NCI-H146 treated with DMSO at 0.1 percent for 48 hours (cell line): ENCODE measurements around the gene PJA2.

Experiments
- DNase-seq: peaks from one replicate; lab custom pipeline; 2025; ENCODE audit not compliant: unreplicated experiment; lab: John Stamatoyannopoulos, UW

Gene PJA2

DNA sequence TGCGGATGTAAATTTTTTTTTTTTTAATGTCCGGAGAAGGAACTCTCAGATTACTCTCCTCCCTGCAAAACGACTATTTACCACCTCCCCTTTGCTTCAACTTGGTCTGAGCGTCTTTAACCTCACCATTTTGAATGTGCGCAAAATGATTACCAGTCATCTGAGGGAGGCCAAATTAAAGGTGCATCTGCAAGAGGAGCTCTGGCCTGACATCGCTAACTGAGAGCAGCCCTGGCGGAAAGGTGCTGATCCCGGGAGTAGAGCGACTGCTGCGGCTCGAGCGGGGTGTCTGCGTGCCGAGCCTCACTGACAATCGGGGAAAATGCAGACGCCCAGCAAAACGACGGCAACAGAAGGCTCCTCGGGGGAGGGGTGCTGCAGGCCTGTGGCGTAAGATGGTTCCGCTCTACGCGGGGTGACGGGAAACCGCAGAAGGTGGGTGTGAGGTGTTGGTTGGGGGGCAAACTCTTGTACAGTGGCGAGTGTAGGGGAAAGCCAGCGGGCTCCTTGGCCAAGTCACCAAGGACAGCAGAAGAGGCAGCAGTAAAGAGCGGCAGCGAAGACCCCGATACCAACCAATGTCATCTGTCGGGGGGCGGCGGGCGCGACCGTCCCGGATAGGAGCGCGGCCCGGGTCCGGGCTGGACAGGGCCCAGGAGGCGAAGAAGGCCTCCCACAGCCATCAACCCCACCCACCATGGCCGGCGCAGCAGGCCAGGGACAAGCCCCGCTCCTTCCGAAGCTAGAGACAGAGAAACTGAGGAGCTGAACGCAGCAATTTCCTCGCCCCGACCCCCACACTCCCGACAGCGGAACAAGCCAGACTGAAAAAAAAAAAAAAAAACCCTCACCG, 557 bp downstream of the PJA2 start:
- DNase-seq: peak; percentile 14

DNA sequence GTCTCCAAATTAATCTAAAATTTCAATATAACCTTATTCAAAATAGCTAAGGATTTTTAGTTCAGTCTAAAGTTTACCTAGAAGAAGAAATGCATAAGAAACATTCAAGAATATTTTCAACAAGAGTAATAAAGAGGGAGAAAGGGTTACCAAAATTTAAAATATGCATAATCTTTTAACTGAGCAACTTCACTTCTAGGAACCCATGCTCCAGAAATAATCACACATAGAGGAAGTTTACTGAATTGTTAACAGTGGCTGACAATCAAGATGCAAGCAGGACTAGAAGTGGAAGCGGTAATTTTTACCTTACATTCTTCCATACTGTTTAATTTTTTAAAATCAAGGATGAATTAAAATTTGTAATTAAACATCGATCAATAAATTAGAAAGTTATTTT, 1.9 kb downstream of the PJA2 start:
- no peak for DNase-seq

DNA sequence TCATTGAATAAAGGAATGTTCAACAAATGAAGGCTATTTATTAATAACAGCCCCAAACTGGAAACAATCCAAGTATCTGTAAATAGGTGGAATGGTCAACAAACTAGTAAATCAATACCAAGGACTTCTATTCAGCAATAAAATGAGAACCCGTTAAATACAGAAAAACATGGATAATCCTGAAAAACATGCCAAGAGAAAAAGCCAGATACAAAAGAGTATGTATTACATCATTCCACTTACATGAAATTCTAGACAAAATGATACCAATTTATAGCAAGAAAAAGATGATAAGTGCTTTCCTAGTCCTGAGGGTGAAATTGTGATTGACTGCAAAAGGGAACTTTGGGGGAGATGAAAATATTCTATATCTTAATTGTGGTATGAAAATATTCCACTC, 3.1 kb downstream of the PJA2 start:
- DNase-seq: no peak

DNA sequence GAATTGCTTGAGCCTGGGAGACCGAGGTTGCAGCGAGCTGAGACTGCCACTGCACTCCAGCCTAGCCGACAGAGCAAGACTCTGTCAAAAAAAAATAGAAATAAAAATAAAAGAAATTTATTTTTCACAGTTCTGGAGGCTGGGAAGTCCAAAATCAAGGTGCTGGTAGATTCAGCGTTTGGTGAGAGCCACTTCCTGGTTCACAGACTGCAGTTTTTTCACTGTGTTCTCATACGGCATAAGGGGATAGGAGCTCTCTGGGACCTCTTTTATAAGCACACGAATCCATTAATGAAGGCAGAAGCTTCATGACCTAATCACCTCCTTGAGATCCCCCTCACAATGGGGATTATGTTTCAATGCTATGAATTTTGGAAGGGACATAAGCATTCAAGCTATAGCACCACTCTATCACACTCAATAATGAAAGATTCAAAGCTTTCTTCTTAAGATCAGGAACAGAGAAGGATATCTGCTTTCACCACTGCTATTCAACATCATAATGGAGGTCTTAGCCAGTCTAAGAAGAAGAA, 5.3 kb downstream of the PJA2 start:
- DNase-seq: no peak

DNA sequence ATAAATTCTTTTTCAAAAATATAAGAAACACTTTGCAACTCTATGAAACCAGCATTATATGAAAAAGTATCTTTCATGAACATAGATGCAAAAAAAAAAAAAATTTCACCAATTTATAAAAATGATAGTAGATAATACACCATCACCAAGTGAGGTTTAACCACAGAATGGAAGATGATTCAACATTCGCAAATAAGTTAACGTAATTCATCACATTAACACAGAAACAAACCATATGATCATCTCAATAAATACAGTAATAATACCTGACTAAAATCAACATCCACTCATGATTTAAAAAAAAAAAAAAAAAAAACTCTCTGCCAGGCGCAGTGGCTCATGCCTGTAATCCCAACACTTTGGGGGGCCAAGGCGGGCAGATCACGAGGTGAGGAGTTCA, 6.3 kb downstream of the PJA2 start:
- DNase-seq: no peak

DNA sequence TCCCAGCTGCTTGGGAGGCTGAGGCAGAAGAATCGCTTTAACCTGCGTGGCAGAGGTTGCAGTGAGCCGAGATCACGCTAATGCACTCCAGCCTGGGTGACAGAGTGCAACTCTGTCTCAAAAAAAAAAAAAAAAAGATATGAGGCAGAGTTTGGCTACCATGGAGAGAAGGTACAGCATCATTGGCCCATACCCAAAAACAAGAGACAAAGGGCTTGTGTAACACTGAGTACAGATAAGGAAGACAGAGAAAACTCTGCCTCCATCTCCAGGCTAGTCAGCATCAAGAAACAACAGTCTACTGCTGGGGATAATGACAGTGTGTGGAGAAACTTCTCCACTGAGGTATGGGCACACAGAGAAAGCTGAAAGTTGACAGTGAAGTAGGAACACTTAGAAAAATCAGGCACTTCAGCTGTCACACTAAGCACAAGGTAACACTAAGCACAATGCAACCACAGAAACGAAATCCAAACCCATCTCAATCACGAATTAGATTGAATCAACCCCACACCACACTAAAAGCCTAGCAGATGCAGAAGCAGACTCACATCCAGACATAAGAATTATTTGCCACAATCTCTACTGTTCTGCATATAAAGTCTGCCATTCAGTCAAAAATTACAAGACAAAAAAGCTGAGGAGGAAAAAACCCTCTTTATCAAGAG, 10.5 kb downstream of the PJA2 start:
- DNase-seq: no peak

DNA sequence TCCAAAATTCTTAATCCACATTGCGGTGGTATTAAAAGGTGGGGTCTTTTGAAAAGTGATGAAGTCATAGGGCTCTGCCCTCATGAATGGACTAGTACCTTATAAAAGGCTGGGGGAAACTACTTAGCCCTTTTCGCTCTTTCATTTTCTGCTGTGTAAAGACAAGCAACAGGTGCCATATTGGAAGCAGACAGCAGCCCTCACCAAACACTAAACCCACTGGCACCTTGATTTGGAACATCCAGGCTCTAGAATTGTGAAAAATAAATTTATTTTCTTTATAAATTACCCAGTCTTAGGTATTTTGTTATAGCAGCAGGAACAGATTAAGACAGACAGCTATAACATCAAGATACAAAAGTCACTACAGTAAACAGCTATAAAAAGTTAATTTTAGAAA, 12.8 kb downstream of the PJA2 start:
- no peak for DNase-seq

DNA sequence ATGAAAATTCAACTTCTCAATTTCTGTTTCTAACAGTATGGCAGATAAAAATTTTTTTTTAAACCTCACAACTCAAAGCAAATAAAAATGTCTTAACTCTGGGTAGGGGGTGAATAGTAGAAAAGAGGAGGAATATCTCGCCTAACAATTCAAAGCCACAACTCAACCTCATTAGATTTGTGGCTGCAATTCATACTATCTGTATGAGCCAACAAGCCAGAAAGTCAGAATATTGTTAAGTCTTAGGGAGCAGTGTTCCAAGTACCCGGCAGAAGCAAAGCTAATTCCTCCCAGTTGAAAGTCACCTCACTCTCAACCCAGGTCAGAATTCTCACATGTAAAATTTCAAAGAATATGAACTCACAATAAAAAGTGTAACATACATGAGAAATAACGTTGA, 15.0 kb downstream of the PJA2 start:
- DNase-seq: no peak

DNA sequence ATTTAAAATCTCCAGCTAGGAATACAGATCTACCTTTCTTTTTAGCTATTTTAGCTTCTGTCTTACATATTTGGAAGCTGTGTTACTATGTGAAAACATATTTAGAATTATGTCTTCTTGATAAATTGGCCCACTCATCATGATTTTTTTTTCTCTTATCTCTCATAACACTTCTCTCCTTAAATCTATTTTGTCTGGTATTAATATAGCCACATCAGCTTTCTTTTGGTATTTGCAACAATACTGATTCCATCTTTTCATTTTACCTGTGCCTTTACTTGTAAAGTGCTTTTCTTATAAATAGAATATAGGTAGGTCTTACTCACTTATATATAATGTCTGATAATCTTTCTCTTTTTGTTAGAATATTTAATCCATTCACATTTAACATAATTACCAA, 19.6 kb downstream of the PJA2 start:
- no peak for DNase-seq

DNA sequence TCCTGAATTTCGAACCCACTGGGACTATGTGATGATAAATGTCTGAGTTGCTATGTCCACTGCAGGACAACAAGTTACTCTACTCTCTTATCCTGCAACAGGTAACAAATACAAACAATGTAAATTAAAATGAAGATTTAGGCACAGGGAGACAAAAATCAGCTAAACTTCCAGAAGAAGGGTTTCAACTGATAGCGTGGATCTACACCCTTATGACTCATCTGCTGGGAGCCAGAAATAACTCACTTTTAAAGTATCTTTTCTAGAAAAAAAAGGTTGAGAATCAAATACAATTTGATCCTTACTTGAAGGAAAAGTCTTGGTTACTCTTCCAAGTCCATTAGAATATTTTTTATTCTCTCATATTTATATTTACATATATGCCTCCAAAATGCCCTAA, 21.4 kb downstream of the PJA2 start:
- DNase-seq: no peak

DNA sequence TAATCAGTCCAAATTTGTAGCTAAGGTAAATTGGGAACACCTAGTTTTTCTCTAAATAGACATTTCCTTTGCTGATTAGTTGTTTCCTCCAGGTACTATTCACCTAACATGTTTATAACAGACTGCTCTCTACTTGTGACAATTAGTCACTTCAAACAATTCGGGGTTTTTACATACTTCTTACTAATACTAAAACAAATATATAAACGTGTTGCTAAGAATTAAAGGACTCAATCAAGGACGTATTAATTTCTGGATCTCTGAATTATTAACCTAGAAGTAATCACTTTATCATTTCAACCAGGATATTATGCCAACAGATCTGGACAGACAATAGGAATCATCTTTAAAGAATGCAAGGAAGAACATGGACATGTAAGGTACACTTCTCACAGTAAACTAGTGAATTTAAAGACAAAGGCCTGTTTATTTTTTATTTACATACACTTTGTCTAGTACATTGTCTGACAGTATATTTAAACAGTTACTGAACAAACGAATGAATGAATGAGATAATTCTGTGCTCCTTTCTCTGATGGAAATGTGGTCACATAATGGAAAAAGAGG, 22.3 kb downstream of the PJA2 start:
- DNase-seq: no peak

DNA sequence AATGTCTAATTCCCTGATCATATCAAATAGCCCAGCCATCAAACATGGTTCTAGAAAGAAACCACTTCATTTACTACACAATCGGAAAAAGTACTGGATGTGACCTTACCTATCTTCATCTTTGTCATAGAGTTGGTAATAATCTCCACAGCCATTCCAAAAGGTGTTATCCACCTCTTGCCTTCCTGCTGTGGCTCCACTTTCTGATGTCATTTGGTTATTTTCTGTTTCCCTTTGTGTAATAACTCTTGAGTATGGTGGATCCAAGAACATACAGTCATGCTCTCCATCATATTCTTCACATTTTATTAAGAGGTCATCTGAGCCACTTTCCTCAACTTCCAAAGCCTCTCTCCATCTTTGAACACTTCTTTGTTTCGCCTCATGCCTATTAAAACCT, 31.7 kb downstream of the PJA2 start:
- DNase-seq: no peak

DNA sequence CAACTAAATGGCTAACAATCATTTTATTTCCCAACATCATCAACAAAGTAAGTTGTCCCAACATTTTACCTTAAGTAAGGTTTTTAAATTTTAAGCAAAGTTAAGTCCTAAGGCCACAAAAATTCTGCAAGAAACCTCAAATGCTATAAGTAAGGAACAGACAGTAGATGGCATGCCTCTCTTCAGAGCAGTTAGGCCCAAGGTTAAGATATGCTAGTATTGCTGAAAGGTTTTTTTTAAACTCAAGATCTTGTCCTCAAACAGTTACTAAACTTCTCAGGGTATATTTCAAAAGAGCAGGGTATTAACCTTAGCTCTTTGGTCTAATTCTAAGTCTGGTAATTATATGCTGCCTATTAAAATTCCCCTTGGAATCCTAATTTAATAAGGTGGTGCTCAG, 35.1 kb downstream of the PJA2 start:
- DNase-seq: no peak

DNA sequence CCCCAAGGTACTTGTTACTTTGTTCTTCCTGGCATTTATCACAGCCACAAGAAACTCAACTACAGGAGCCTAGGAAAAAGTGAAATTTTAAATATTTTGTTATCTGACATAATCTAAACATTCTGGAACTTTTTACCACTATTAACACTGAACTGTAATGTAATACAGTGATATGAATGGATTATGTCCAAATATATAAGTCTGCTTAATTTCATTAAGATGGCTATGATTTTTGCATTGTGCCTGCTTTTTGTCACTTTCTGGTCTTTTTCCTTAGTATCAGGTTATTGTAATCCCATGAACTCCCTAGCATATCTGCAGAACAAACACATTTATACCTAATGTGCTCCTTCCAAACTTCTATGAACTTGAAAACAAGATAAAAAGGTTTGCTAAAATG, 35.8 kb downstream of the PJA2 start:
- no peak for DNase-seq

DNA sequence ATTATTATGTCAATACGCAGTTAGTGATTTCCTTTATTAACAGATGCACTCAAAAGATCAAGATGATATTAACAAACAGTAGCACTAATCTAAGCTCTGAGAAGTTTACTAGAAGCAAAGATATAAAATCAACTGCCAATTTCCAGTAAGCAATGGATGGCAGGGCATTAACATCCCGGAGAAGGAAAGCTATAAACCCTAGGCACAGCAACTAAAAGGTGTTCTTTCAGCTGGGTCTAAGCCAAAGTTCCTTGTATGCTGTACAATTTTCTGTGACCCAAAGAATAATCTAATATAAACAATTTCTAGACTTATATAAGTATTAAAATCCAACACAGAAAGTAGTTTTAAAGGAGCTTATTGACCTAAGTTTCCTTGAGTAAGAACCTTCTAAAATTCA, 39.4 kb downstream of the PJA2 start:
- no peak for DNase-seq

DNA sequence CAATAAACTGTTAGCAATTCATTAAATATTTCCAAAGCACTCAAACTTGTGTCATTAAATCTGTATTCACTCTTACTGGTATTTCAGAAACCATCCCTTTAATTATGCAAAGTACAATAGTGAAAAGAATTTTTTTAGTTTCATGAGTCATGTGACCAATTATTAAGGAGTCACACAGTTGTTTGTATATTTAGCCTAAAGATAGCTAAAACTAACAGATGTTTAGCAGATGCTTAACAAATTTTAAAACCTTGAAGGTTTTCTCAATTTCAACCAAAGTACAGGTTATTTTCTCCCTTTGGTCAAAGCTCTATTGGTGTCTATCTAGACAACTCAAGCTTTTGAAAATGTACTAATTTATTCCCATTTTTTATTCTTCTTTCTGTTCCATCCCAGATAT, 44.1 kb downstream of the PJA2 start:
- no peak for DNase-seq

DNA sequence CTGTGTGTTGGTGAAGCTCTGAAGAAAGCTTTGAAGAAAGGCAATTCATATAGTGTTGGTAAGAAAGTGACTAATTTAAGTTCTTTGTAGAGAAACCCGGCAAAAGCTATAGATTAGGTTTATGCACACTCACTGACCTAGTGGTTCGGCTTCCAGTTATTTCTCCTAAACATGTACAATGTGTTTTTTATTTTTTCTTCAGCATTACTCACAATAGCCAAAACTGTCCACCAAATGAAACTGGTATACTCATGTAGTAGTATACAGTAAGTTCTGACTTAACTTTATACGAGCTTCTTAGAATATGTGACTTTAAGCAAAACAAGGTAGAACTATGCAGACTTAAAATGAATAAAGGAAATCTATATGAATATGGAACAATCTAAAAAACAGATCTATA, 44.8 kb downstream of the PJA2 start:
- no peak for DNase-seq

DNA sequence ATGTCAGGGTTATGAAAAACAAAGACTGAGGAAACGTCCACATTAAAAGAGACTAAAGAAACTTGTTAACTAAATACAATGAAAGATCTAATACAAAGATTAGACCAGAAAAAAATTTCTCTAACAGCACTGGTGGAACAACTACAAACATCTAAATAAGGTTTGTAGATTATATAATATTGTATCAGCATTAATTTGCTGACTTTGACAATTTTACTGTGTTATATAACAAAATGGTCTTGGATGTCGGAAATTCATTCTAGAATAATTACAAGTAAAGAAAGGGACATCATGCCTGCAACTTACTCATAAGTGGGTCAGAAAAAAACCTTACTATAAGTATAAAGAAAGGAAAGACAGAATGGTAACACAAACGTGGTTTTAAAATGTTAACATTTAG, 50.1 kb downstream of the PJA2 start:
- no peak for DNase-seq

DNA sequence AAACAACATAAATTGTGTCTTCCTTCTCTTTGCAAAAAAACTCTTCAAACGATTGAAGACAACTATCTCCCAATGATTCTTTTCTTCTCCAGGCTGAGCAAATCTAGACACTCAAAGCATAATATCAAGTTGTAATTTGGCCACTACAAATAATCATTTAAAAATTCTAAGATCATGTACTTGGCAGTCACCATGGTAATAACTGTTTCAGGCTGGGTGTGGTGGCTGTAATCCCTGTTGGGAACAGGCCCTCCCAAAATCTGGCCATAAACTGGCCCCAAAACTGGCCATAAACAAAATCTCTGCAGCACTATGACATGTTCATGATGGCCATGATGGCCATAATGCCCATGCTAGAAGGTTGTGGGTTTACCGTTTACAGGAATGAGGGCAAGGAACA, 52.0 kb downstream of the PJA2 start:
- no peak for DNase-seq

DNA sequence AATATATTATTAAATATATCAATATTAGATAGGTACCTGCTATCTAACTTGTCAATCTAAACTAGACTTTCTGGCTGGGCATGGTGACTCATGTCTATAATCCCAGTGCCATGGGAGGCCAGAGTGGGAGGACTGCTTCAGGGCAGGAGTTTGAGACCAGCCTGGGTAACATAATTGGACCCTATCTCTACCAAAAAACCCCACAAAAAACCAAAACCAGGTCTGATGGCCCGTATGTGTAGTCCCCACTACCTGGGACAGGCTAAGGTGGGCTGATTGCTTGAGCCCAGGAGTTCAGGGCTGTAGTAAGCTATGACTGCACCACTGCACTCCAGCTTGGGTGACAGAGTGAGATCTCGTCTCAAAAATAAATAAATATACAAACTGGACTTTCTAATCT, 55.0 kb downstream of the PJA2 start:
- DNase-seq: no peak

DNA sequence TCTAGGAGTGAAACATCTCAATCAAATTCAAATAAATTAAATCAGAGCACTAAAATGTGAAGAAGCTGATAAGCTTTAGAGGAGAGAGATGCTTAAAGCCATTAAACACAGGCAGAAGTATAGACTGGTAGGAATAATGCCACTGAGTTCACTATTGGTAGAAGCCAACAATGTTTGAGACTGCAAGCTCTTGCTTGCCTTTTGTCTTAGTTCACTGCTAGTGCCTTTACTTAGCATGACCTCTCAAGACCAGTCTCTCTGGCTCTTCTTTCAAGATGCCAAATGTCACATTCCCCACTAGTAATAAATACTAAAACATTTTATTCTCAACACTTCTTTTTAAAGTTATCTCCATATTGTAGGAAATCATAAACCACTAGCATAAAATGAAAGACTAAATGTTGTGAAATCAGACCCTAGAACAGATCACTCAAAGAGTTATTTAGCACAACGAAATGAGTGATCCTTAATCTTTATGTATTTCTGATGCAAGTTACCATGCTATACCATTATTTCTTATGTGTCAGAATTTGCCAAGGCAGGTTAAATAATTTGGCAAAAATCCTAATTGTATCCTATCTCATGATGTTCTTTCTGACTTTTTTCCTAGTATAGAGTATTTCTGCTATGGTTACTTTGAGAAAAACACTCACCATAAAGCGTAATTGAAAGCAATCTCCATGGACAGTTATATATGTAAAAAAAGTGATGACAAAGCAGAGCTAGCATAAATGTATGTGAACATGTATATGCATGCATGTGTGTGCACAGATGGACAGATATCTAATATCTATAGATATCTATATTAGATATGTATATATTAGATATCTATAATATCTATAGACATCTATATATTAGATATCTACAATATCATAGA, 57.5 kb downstream of the PJA2 start:
- DNase-seq: no peak
